Measurements from ENCODE around the gene ICOS. TPM values are rescaled to one million over a fixed set of nuclear protein-coding genes. Genes with fewer than 3 reads are reported as not detected.
A peak's percentile ranks its signal among the peaks of the same experiment; 100 is the strongest.
"Not testable (repeated sequence)": the region's sequence is repeated elsewhere in the genome, so short reads cannot be mapped to it uniquely, and the experiment has no call there.

The ICOS gene
- total RNA-seq, 4 donors from 2014 or later, result 0.94 to 1.2 TPM; not detected in 2

GRCh38 chr2:203940039-203940438 is 3.5 kb downstream of the ICOS start:
- TF ChIP-seq CTCF (IDR thresholded peaks at IDR 0.05) (no peak), POLR2A (IDR thresholded peaks at IDR 0.05) (no peak)
- Histone ChIP-seq H3K27ac (peak overlapping the region in 1 of 4 donors; percentile 17), H3K4me3 (peak overlapping the region in 1 of 4 donors; percentile 24)

GRCh38 chr2:203943493-203944382 is 7.2 kb downstream of the ICOS start:
- H3K4me1 ChIP-seq, H3K9me3 ChIP-seq, H3K36me3 ChIP-seq, H3K4me3 ChIP-seq, H3K27me3 ChIP-seq, DNase-seq: not testable (repeated sequence)
- peak overlapping the region in 2 of 4 donors; percentile 15 to 25 for H3K27ac ChIP-seq

More at GRCh38 chr2:203940039-203940438, 3.5 kb downstream of the ICOS start:
- no peaks in the 10 kb centered on the region for H3K4me1 ChIP-seq
- peaks cover 0 to 3% (median 0%) of the 10 kb centered on the region in 4 donors for H3K9me3 ChIP-seq
- DNase-seq, result no peak
- no peaks in the 10 kb centered on the region for H3K27me3 ChIP-seq
- no peaks in the 10 kb centered on the region for H3K36me3 ChIP-seq

GRCh38 chr2:203948733-203949132 is 12.2 kb downstream of the ICOS start:
- H3K36me3 ChIP-seq, result no peaks in the 10 kb centered on the region
- peaks cover 0 to 3% (median 0%) of the 10 kb centered on the region in 4 donors for H3K9me3 ChIP-seq
- H3K4me1 ChIP-seq, result no peaks in the 10 kb centered on the region
- no peaks in the 10 kb centered on the region for H3K27me3 ChIP-seq
- H3K27ac ChIP-seq, result peak overlapping the region in 1 of 4 donors; percentile 4
- H3K4me3 ChIP-seq, result no peak overlapping the region
- TF ChIP-seq CTCF (IDR thresholded peaks at IDR 0.05) (no peak), POLR2A (IDR thresholded peaks at IDR 0.05) (no peak)
- no peak for DNase-seq

GRCh38 chr2:203949228-203949627 is 12.7 kb downstream of the ICOS start:
- Histone ChIP-seq H3K4me1 (no peaks in the 10 kb centered on the region), H3K27me3 (no peaks in the 10 kb centered on the region), H3K27ac (peak overlapping the region in 1 of 4 donors; percentile 4), H3K36me3 (no peaks in the 10 kb centered on the region), H3K4me3 (no peak overlapping the region), H3K9me3 (no peaks in the 10 kb centered on the region)
- DNase-seq, result no peak
- TF ChIP-seq POLR2A (IDR thresholded peaks at IDR 0.05) (no peak), CTCF (IDR thresholded peaks at IDR 0.05) (no peak)

GRCh38 chr2:203951366-203951902 is 14.9 kb downstream of the ICOS start:
- Histone ChIP-seq H3K36me3 (no peaks in the 10 kb centered on the region), H3K9me3 (no peaks in the 10 kb centered on the region), H3K27ac (peak overlapping the region in 2 of 4 donors; percentile 6 to 38), H3K27me3 (no peaks in the 10 kb centered on the region), H3K4me1 (no peaks in the 10 kb centered on the region), H3K4me3 (no peak overlapping the region)
- DNase-seq, result peak in 1 of 3 donors; percentile 23
- TF ChIP-seq CTCF (IDR thresholded peaks at IDR 0.05) (no peak), POLR2A (IDR thresholded peaks at IDR 0.05) (no peak)

- no peak for TF ChIP-seq POLR2A (IDR thresholded peaks at IDR 0.05)
- no peak for TF ChIP-seq CTCF (IDR thresholded peaks at IDR 0.05)
- Histone ChIP-seq H3K36me3 (no peaks in the 10 kb centered on the region), H3K27me3 (no peaks in the 10 kb centered on the region), H3K4me3 (no peak overlapping the region), H3K27ac (no peak overlapping the region), H3K4me1 (no peaks in the 10 kb centered on the region), H3K9me3 (no peaks in the 10 kb centered on the region)
- DNase-seq, result no peak
Measured at GRCh38 chr2:203959265-203959664, 22.7 kb downstream of the ICOS start.
